GM18873 (cell line): ENCODE results near the gene TOP3B.

ENCODE experiments used
- ATAC-seq: cut with Tn5 transposase; IDR thresholded peaks from one replicate; pipeline ENCODE4 v1.9.1; 2021; ENCODE audit warnings: mild to moderate bottlenecking, moderate library complexity, moderate number of reproducible peaks; ENCODE audit not compliant: unreplicated experiment, low FRiP score

TOP3B gene

DNA sequence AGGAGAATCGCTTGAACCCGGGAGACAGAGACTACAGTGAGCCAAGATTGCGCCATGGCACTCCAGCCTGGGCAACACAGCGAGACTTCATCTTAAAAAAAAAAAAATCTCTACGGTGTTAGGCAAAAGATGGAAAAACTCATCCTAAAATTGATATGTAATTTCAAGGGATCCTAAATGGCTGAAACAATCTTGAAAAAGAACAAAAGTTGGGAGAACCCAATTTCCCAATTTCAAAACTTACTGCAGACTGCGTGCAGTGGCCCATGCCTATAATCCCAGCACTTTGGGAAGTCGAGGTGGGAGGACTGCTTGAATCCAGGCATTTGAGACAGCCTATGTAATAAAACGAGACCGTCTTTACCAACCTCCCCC, 31.7 kb upstream of the TOP3B start:
- no peak for ATAC-seq

DNA sequence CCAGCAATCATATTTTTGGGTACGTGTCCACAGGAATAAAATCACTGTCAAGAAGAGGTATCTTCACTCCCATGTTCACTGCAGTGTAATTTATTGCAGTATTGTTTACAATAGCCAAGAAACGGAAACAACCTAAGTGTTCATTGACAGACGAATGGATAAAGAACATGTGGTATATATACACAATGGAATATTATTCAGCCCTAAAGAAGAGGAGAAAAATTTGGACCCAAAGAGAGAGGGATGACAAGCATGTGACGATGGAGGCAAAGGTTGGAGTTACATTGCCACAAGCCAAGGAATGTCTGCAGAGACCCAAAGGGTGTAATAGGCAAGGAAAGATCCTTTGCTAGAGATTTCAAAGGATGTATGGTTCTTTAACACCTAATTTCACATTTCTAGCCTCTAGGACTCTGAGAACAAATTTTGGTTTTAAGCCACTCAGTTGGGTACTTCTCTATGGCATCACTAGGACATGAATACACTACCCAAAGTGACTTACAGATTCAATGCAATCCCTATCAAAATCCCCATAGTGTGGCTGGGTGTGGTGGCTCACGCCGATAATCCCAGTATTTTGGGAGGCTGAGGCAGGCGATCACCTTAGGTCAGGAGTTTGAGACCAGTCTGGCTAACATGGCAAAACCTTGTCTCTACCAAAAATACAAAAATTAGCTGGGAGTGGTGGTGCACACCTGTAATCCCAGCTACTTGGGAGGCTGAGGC, 31.1 kb upstream of the TOP3B start:
- no peak for ATAC-seq

DNA sequence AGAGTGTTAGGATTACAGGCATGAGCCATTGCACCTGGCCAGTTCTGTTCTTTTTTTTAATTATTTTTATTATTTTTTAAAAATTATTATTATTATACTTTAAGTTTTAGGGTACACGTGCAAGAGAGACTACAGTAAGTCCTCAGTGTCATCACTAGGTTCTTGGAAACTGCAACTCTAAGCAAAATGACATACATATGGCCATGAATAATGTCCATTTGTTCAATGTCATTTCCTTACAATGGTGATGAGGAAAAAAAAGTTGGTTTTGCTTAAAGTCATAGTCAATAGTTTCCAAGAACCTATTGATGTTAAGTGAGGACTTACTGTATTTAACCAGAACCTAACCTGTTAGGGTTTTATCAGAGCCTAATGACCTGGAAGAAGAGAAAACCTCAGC, 29.4 kb upstream of the TOP3B start:
- no peak for ATAC-seq

DNA sequence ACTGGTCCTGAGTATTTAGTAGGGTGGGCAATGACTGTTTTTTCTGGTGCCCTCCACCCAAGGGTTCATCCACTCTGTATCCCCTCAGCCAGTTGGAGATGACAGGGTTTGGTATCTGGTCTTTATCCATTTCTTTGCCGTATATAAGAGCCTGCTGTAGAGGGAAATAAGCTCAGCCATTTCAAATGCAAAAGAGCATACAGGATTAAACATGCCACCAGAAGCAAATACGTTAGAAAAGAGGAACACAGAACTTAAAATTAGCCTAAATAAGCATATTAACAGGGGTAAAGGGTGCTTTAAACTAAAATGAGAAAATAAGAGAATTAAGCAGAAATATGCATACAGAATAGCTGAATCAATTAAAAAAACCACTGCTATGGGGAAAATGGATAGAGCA, 27.8 kb upstream of the TOP3B start:
- ATAC-seq, result no peak

DNA sequence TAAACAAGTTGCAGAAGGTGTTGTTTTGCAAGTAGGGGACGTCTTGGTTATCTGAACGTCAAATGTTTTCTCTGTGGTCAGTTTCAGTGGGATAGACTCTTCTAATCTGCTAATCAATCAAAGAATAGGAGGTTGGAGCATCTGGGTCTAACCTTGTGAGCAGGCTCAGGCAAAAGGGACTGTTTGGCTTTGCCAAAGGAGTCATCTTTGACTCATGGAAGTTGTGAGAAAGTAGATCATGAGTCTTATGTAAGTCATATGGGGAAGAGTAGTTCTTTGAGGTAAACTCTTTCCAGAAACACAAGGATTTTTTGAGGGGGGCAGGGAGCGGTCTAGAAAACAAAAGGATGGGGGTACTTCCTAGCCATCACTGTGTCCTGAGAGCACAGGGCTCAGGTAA, 27.1 kb upstream of the TOP3B start:
- ATAC-seq, result no peak

DNA sequence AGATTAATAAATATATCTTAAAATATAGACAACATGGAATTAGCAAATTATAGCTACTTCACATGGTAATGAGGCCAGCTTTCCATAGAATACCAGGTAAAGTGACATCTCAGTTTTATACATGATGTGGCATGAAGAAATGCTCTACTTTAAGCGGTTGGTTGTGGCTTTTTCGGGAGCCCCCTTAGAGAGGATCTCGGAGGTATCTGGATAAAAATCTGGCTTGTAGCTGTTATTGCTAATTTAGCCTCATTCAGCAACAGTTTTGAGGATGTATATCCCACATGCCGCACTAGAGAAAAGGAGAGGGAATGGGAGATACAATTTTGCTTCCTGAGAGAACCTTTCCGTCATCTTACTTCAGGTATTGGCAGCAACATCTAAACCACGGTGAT, 24.0 kb upstream of the TOP3B start:
- no peak for ATAC-seq

DNA sequence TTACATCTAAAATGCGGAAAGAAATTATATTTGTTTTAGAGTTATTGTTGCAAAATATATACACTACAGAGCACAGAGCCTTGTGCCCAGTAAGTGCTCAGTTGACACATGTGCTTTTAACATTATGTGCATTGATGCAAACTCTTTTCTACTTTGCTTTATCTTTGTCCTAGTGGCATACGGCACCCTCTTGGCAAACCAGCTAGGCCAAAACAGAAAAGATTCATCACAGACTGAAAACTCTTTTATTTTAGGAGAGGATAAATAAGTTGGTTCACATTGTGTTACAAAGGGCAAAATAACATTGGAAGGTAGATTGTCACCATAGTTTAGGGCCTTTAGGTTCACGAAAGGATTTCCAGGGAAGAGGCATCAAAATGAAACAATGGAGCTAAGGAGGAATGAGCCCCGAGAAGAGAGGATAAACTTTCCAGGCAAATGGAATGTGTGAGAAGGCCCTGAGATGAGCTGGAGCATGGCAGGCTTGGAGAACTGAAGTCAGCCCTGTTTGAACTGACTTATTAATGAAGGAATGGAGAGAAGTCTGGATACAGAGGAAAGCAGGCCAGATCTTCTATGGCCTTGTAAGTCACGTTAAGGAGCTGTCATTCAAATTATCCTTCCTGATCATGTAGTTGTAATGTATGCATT, 23.5 kb upstream of the TOP3B start:
- ATAC-seq, result no peak

DNA sequence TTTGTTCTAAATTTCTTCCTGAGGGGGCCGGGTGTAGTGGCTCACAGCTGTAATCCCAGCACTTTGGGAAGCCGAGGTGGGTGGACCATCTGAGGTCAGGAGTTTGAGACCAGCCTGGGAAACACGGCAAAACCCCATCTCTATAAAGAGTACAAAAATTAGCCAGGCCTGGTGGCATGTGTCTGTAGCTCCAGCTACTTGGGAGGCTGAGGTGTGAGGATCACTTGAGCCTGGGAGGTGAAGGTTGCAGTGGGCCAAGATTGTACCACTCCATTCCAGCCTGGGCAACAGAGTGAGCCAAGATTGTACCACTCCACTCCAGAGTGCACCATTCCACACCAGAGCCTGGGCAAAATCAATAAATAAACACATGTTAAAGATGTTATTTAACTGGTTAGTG, 20.6 kb upstream of the TOP3B start:
- no peak for ATAC-seq

DNA sequence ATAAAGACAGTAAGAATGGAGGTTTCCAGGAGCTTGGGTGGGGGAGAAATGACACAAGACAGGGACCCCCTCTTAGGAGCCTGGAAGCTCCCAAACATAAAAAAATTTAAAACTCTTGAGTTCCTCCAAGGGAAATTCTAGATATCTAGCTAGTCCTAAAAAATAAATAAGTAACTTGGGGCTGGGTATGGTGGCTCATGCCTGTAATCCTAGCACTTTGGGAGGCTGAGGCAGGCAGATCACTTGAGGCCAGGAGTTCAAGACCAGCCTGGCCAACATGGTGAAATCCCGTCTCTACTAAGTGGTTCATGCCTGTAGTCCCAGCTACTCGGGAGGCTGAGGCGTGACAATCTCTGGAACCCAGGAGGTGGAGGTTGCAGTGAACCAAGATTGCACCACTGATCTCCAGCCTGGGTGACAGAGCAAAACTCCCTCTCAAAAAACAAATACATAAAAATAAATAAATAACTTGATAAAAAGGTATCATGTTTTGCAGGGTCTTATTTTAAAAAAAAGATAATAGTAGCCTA, 20.0 kb upstream of the TOP3B start:
- ATAC-seq, result no peak

DNA sequence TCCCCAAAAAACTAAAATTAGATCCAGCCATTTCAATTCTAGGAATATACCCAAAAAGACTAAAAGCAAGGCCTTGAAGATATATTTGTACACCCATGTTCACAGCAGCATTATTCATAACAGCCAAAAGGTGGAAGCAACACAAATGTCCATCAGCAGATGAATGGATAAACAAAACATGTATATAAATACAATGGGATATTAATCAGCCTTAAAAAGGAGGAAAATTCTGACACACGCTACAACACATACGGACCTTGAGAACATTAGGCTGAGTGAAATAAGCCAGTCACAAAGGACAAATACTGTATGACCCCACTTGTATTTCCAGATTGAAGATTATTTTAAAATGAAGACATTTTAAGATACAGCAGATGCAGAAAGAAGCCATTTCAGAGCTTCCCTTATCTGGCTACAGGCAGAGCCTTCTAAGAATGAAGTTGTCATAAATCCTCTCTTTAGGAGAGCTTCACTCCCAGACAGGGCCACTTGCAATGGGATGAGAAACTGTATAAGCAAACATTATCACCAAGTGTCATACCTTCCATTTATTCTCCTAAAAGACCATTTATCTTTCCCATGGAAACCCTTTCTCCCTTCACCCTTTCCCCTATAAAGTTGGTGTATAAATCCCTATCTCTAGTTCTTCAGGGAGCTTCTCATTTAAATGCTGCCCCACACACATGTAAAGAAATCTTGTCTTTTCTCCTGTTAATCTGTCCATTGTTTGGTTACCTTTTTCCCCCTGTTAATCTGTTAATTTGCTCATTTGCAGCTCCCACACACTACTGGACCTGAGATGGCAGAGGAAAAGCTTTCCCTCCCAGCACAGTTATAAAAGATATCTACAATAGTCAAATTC, 19.3 kb upstream of the TOP3B start:
- no peak for ATAC-seq

DNA sequence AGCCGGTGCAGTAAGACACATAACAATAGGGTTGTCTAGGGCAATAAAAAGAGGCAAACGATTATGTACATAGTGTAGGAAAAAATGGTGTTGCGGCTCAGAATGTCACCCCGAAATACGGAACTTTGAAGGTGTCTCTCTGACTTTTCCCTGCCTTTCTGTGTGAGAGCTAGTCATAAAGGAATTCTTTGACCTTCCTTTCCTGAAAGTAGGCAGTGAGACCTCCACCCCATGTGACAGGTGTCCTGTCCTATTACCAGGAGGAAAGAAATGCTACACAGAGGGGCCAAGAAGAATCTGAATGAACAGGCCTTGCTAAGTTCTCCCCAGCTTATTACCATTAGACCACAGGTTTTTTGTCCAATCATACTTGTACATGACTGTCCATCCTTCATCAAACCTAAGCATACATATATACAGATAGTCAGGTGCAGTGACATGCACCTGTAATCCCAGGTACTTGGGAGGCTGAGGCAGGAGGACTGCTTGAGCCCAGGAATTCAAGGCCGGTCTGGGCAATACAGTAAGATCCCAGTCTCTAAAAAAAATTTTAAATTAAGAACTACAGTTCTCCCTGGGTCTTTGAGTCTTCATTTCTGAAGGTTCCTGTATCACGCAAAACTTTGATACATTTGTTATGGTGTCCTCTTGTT, 16.1 kb upstream of the TOP3B start:
- ATAC-seq, result no peak

DNA sequence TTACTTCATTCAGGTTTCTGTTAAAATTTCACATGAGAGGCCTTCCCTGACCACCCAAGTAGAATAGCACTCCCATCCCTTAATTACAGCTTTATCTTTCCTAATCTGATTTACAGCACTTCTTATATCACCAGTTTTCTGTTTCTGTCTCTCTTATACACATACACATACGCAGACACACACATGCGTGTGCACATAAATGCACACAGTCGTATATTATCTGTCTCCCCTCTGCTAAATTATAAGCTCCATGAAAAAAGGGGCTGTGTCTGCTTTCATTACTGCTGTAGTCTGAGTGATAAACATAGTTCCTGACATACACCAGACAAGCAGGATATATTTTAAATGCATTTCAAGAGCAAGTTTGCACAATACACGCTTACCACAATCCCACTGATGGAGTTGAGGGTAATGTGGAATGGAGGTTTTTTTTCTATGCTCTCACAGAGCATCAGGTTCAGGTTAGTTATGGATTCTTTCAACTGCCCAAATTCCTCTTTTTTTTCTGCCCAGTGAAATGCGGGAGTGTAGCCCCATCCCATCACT, 13.7 kb upstream of the TOP3B start:
- ATAC-seq, result no peak

DNA sequence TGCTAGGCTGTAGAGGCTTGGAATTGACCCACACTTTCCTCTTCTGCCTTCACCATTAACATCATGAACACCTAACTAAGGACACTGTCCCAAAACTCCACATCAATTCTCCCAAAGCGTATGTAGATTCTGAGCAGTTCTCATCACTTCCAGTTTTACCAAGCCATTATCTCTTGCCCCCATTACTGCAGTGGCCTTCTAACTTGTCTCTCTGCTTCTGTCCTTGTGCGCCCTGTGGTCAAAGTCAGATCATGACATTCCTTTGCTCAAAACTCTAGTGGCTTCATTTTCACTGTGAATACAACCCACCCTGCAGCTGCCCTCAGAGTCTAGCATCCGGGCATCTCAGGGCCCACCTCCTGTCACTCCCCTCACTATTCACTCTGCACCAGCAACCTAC, 13.1 kb upstream of the TOP3B start:
- no peak for ATAC-seq

DNA sequence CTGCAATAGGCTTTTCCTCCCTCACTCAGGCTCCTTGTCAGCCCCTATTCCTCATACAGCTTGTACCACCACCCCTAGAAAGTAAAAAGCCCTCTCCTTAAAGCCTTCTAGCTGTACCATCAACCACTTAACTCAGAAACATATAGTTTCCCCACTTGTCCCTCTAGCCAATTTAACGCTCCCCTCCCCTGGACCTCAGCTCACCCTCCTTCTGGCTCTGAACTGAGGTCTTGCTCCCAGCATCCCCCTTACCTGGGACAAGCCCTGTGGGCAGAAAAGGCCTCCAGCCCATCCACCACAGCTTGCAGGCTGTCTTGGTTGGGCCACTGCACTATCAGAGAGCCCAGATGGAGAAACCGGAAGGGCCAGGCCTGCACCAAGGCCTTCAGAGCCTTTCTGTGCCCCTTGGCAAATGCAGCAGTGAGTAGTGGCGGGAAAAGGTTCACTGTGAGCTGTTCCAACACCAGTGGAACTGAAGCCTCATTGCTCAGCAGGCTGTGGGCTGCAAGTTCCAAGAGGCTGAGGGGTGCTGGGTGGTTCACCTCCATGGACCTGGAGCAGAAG, 12.4 kb upstream of the TOP3B start:
- no peak for ATAC-seq

DNA sequence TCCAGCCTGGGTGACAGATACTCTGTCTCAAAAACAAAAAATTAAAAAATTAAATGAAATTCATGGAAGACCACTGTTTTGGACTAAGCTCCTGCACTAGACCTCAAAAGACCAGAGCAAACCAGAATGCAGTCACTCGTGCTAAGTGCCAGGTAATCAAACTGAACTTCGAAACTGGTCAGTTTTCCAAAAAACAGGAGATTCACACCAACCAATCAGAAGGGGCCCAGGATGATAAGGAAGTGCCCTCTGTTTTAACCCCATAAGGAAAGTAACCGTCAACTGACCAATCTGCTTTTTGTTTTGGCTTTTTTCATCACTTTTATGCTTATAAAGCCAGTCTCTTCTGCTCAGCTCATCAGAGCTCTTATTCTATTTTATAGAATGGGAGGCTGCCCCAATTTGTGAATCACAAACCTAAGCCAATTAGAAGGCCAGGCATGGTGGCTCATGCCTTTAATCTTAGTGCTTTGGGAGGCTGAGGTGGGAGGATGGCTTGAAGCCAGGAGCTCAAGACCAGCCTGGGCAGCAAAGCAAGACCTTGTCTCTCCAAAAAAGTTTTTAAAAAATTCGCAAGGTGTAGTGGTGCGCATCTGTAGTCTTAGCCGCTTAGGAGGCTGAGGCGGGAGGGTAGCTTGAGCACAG, 10.1 kb upstream of the TOP3B start:
- ATAC-seq, result no peak

DNA sequence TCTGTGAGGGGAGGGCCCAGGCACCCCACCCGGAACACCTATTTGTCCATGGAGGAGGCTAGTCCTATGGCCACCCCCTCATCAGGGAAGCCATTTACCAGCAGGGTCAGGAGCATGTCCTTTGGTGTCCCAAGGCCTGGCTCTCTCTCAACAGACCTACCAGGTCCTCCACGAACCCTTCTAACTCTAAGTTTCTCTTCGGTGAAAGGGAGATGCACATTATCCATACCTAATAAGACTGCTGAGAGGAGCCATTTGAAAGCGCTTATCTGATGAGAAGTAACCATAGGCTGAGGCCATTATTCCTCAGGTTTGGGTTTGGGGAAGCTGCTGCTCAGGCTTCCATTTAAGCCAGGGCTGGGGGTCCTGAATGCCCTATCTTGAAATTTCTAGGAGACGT, 9.2 kb upstream of the TOP3B start:
- ATAC-seq, result no peak

DNA sequence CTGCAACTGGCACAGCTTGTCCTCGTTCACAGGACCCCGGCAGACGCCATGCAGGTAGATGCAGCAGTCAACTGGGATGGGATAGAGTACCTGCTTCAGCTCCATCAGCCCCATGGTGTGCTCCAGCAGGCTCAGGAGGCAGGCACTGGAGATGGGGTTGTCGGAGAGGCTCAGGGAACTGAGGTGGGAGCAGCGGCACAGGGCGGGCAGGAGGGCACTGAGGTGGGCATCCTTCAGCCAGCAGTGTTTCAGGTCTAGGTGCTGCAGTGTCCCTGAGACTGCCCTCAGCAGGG, 8.7 kb upstream of the TOP3B start:
- no peak for ATAC-seq

DNA sequence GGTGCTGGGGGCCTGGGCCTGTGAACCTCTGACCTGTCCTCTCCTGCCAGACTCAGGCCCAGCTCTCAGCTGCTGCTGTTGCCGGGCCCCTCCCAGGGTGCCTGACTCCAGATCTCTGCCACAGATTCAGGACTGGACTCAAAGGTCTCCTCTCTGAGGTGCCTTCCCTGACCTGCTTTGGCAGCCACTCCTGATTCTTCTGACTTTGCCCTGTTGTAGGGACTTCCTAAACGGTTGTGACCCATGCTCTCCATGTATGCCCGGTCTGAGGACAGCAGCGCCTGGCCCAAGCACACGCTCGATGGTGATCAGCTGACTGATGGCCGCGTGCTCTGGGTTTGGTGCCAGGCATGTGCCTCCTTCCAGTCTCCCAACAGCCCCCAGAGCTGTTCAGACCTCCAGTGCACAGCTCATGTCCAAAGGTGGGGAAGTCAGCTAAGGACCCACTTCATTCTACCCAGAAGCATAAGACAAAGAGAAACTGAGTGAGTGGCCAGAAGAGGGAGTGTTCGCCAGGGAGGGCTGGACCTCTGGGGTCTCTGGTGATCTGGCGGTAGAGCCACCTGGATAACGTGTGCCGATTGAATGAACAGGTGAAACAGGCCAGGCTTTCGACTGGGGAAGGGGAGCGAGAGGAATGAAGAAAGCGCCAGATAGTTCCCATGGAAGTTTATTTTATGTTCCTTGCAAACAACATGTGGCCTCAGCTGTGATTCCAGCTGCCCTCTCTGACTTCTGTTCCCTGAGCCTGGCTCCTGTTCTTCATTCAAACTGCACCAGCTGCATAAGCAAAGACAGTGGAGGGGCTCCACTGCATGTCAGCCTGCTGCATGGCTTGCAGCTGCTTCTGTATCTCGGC, 8.1 kb upstream of the TOP3B start:
- no peak for ATAC-seq

DNA sequence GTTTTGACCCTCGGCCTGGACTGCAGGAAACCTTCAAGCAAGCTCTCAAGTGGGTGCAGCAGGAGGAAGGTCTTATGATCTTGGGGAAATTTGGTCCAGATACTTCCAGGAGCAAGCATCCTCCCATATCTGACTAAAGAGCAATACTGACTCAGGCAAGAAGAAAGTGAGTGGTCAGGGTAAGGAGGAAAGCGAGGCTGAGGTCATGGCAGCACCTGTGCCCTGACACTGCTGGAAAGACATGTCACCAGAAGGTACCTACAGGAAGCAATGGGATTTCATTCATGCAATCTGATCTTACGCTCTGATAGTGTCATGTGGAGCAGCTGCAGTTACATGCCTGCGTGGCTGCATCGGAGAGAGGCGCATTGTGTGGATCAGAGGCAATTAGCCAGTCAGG, 6.5 kb upstream of the TOP3B start:
- ATAC-seq, result no peak
